A549 (cell line): ENCODE results near the gene SNAPIN. TPM values are rescaled to one million over a fixed set of nuclear protein-coding genes. Genes with fewer than 3 reads are reported as not detected.

Experiments used
- ATAC-seq, 2 experiments: fragments of 200-7000 bp in 1 of 2; fragments of >200 bp in 1 of 2; cut with Nextera tagmentation in 1 of 2; cut with Tn5 transposase in 1 of 2; 3 replicates each; pipeline versions ENCODE4 v1.8.0 to v1.9.1; 2018 to 2020; ENCODE audit warnings: mild to moderate bottlenecking in 1 of 2, moderate library complexity in 1 of 2
- CTCF ChIA-PET: fragments of 300-600 bp; sonication (Branson Sonifier 250); formaldehyde crosslinking; extraction: SDS; loops from one replicate; lab custom pipeline; 2021; ENCODE audit warnings: antibody characterized with exemption, inconsistent platforms; lab: Yijun Ruan, JAX
- POLR2A ChIA-PET: fragments of 350-600 bp; formaldehyde crosslinking; extraction: SDS; loops from one replicate; lab custom pipeline; 2021; ENCODE audit warnings: antibody characterized with exemption, inconsistent platforms; lab: Yijun Ruan, JAX
- DNase-seq, 2 experiments: peaks; one replicate each; pipeline versions ENCODE4 v3.0.0 to v3.0.0-alpha.2; 2011 to 2016; ENCODE audit warnings: low read depth in 1 of 2, low spot score in 1 of 2
- FAIRE-seq: peaks from 2 replicates; lab custom pipeline; 2011; peaks lifted over from hg19 to GRCh38; lab: Jason Lieb, UNC
- H3K27ac ChIP-seq, 2 experiments: fragments of >200 bp; sonication (Bioruptor Twin); formaldehyde crosslinking; 3 replicates each; pipeline ENCODE4 v1.5.1; 2016 to 2017
- H3K4me1 ChIP-seq: fragments of >200 bp; sonication (Bioruptor Twin); formaldehyde crosslinking; 3 replicates; pipeline ENCODE4 v1.6.1; 2016
- H3K4me2 ChIP-seq: fragments of >200 bp; sonication (Bioruptor Twin); formaldehyde crosslinking; 3 replicates; pipeline ENCODE4 v1.6.1; 2016
- H3K4me3 ChIP-seq: fragments of >200 bp; sonication (Bioruptor Twin); formaldehyde crosslinking; 3 replicates; pipeline ENCODE4 v1.5.1; 2016
- H3K9me3 ChIP-seq: fragments of >200 bp; sonication (Bioruptor Twin); formaldehyde crosslinking; 3 replicates; pipeline ENCODE4 v1.6.1; 2016
- BCL3 ChIP-seq: fragments of >200 bp; sonication (Bioruptor Twin); formaldehyde crosslinking; IDR thresholded peaks from 3 replicates; pipeline ENCODE4 v1.6.1; 2016
- BHLHE40 ChIP-seq: IDR thresholded peaks from 2 replicates; pipeline ENCODE4 v1.6.1; 2012; ENCODE audit warnings: low read depth, low read length, inconsistent platforms
- CTCF ChIP-seq: fragments of >200 bp; sonication (Bioruptor Twin); formaldehyde crosslinking; IDR thresholded peaks from 3 replicates; pipeline ENCODE4 v1.5.1; 2016
- E2F6 ChIP-seq: IDR thresholded peaks from 2 replicates; pipeline ENCODE4 v1.6.1; 2012; ENCODE audit warnings: low read depth, borderline replicate concordance
- ELK1 ChIP-seq: fragments of 150-350 bp; IDR thresholded peaks from 2 replicates; pipeline ENCODE4 v1.6.1; 2014; ENCODE audit warnings: low read depth, mild to moderate bottlenecking, low read length
- ESRRA ChIP-seq: fragments of 150-350 bp; IDR thresholded peaks from 2 replicates; pipeline ENCODE4 v1.6.1; 2014; ENCODE audit warnings: mild to moderate bottlenecking, low read length, borderline replicate concordance
- FOXS1 ChIP-seq: fragments of 250-450 bp; sonication (Bioruptor Pico); IDR thresholded peaks from 2 replicates; pipeline ENCODE4 v1.5.0; 2020; ENCODE audit warnings: mild to moderate bottlenecking, moderate library complexity
- HOXB13 ChIP-seq: fragments of 250-450 bp; sonication (Bioruptor Pico); IDR thresholded peaks from 2 replicates; pipeline ENCODE4 v1.5.0; 2020; ENCODE audit warnings: low read depth, mild to moderate bottlenecking, moderate library complexity
- JUN ChIP-seq, 2 experiments: fragments of >200 bp; sonication (Bioruptor Twin); formaldehyde crosslinking; IDR thresholded peaks; 2 replicates in 1 of 2; 3 replicates in 1 of 2; pipeline ENCODE4 v1.6.1; 2016 to 2017
- JUNB ChIP-seq: fragments of >200 bp; sonication (Bioruptor Twin); formaldehyde crosslinking; IDR thresholded peaks from 2 replicates; pipeline ENCODE4 v1.6.1; 2016
- KDM1A ChIP-seq: fragments of 200-600 bp; sonication (generic); IDR thresholded peaks from 2 replicates; pipeline ENCODE4 v1.6.1; 2016; ENCODE audit warnings: low read depth, mild to moderate bottlenecking
- MAFK ChIP-seq: fragments of 450-650 bp; IDR thresholded peaks from 2 replicates; pipeline ENCODE4 v1.6.1; 2014; ENCODE audit not compliant: partially characterized antibody
- NPAS2 ChIP-seq: fragments of 250-450 bp; sonication (Bioruptor Pico); IDR thresholded peaks from 2 replicates; pipeline ENCODE4 v1.8.0; 2022; ENCODE audit warnings: mild to moderate bottlenecking, moderate library complexity, borderline replicate concordance
- PBX3 ChIP-seq: IDR thresholded peaks from 2 replicates; pipeline ENCODE4 v1.6.1; 2012
- POLR2AphosphoS2 ChIP-seq: conservative IDR thresholded peaks from 2 replicates; pipeline ENCODE4 v1.6.1; 2012; ENCODE audit warnings: low read length, improper control_type of control experiment, inconsistent platforms
- RCOR1 ChIP-seq: fragments of 150-350 bp; IDR thresholded peaks from 2 replicates; pipeline ENCODE4 v1.6.1; 2014; ENCODE audit warnings: antibody characterized with exemption, low read length, low read depth
- RFX5 ChIP-seq: fragments of 450-650 bp; IDR thresholded peaks from 2 replicates; pipeline ENCODE4 v1.7.1; 2014; ENCODE audit warnings: antibody characterized with exemption, mild to moderate bottlenecking, moderate library complexity
- SREBF2 ChIP-seq: fragments of 450-650 bp; IDR thresholded peaks from 2 replicates; pipeline ENCODE4 v1.6.1; 2014; ENCODE audit warnings: mild to moderate bottlenecking, moderate library complexity
- TP53 ChIP-seq: fragments of 250-450 bp; sonication (Bioruptor Pico); IDR thresholded peaks from 2 replicates; pipeline ENCODE4 v1.5.0; 2021; ENCODE audit warnings: mild to moderate bottlenecking, moderate library complexity
- ZC3H11A ChIP-seq: fragments of 450-650 bp; IDR thresholded peaks from 2 replicates; pipeline ENCODE4 v1.6.1; 2014; ENCODE audit warnings: antibody characterized with exemption, mild to moderate bottlenecking
- WGBS: methylation state at CpG from one replicate; pipeline ENCODE4 v1.1.6; 2017; ENCODE audit errors: missing lambda C conversion rate; 5-methylcytosine and 5-hydroxymethylcytosine counted together
- polyA plus RNA-seq, 4 experiments: library from polyadenylated mRNA; depleted of rRNA in 3 of 4; stranded (reverse); fragments of >200 nt; fragmentation: RNase III in 1 of 4; extraction: RNeasy Plus Mini Kit Qiagen cat#74134 plus additional on column Dnase treatment in 1 of 4; gene quantifications; 2 replicates in 3 of 4; 3 replicates in 1 of 4; pipeline ENCODE4 v1.2.3, GENCODE V29; 2011 to 2017

The SNAPIN gene
- polyA plus RNA-seq, 2 of the 4 experiments (the other 2 are of a cell fraction), result 52.6 to 71.4 TPM

- TF ChIP-seq BCL3 (0 out of 3 replicates have a peak, but pooled peaks have one; percentile 48), ESRRA (no peak), SREBF2 (no peak), CTCF (no peak), PBX3 (no peak), KDM1A (no peak), BHLHE40 (no peak), E2F6 (no peak), JUN (IDR thresholded peaks at IDR 0.05) (peak in 1 of 2 experiments; percentile 48; a peak in 2 of 5 replicates)
Observed at GRCh38 chr1:153612755-153613331, 45.7 kb upstream of the SNAPIN start, which contains the start of gene S100A16 (continued).

- ATAC-seq (no peak), DNase-seq (no peak), FAIRE-seq (no peak)
- WGBS, result 44% methylated on average over 5 of the region's 5 CpGs
- Histone ChIP-seq H3K4me1 (peaks cover 54% of the 10 kb centered on the region), H3K4me2 (peak overlapping the region; percentile 96), H3K27ac (peak overlapping the region; percentile 91 to 96), H3K4me3 (peak overlapping the region; percentile 68), H3K9me3 (no peaks in the 10 kb centered on the region)
- CTCF ChIA-PET, result interaction anchor here (0.8 to 18.3 kb wide), 9 partner anchors 10 to 109 kb away, joined by 3 to 253 read pairs (median 9); partner anchors contain the start of genes CHTOP, S100A1 and S100A13
- POLR2A ChIA-PET, result interaction anchor here (0.7 to 4.7 kb wide), 6 partner anchors 11 to 77 kb away, joined by 3 to 49 read pairs (median 4); partner anchors contain the start of genes CHTOP, S100A13 and S100A6
- no peak for TF ChIP-seq POLR2AphosphoS2
- TF ChIP-seq ESRRA, result no peak
- TF ChIP-seq KDM1A, result no peak
- TF ChIP-seq HOXB13 (CRISPR knock-in tag), result no peak
- no peak for TF ChIP-seq NPAS2 (CRISPR knock-in tag)
- TF ChIP-seq MAFK, result no peak
- no peak for TF ChIP-seq ELK1
- TF ChIP-seq CTCF, result no peak
- TF ChIP-seq FOXS1 (CRISPR knock-in tag), result no peak
- TF ChIP-seq RFX5, result no peak
- TF ChIP-seq RCOR1, result no peak
- TF ChIP-seq TP53 (CRISPR knock-in tag), result no peak
- no peak for TF ChIP-seq ZC3H11A
- no peak for TF ChIP-seq JUNB
Observed at GRCh38 chr1:153613406-153613805, 45.1 kb upstream of the SNAPIN start.
